GM10266 (cell line): ENCODE data around the gene FH.
A peak's percentile ranks its signal among the peaks of the same experiment; 100 is the strongest.

ENCODE experiments used
- DNase-seq: peaks from one replicate; pipeline ENCODE4 v3.0.0; 2012; ENCODE audit errors: extremely low spot score
- CTCF ChIP-seq: IDR thresholded peaks from 2 replicates; pipeline ENCODE4 v1.5.1; 2012; ENCODE audit warnings: mild to moderate bottlenecking, low read depth; ENCODE audit not compliant: control insufficient read depth, insufficient read depth; ENCODE audit errors: missing control alignments

Gene FH

GRCh38 chr1:241553886-241554592 lies 34.5 kb upstream of the FH start:
- TF ChIP-seq CTCF: no peak
- no peak for DNase-seq

- TF ChIP-seq CTCF: no peak
- peak; percentile 35 for DNase-seq
Observed at GRCh38 chr1:241551759-241552638, 32.4 kb upstream of the FH start.

GRCh38 chr1:241550318-241550717 lies 30.8 kb upstream of the FH start:
- no peak for TF ChIP-seq CTCF

GRCh38 chr1:241548008-241548407 lies 28.5 kb upstream of the FH start:
- no peak for DNase-seq
- no peak for TF ChIP-seq CTCF

More at GRCh38 chr1:241550318-241550717, 30.8 kb upstream of the FH start:
- DNase-seq: no peak

GRCh38 chr1:241542199-241542907 lies 22.8 kb upstream of the FH start:
- no peak for TF ChIP-seq CTCF
- no peak for DNase-seq

GRCh38 chr1:241536969-241537368 lies 17.4 kb upstream of the FH start:
- no peak for TF ChIP-seq CTCF
- DNase-seq: no peak
